Tracheal epithelial cell (primary cell): ENCODE results near the gene PCCB. TPM values are rescaled to one million over a fixed set of nuclear protein-coding genes. Genes with fewer than 3 reads are reported as not detected.

Experiments
- total RNA-seq: library from RNA; depleted of rRNA; stranded (reverse); fragments of >200 nt; gene quantifications from 2 replicates; pipeline ENCODE4 v1.2.1, GENCODE V29; 2014

Gene PCCB
- total RNA-seq, result 49.6 and 62.9 TPM in 2 replicates

DNA sequence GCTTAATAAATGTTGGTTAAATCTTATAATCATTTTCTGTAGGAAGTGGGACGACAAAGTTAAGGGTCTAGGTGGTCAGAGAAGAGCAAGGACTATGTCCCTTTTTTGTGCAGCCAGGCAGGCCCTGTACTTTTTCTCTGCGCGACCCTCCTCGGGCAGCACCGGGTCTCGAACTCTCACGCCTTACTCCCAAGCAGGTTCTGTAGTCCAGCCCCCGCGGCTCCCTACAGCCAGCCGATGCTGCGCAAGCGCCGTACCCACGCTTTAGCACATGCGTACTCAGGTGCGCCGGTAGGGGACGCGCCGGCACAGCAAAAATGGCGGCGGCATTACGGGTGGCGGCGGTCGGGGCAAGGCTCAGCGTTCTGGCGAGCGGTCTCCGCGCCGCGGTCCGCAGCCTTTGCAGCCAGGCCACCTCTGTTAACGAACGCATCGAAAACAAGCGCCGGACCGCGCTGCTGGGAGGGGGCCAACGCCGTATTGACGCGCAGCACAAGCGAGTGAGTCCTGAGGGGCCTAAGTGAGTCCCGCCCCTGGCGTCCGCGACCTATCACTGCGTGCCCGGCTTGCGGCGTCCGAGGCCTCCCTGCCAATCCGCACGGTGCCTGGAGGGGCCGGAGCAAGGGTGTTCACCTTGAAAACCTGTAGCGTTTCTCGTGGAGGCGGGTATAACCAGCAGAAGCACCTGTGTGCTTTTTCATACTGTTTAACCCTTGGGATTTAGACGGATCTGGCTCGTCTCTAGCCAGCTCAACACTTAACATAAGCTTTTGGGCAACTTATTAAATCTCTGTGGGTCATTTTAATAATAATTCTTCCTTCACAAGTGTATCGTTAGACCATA, at the start of gene PCCB:
Gene PCCB, plus strand, starts transcription at position 282 of the 844 bp plus-strand sequence. Its CDS starts 36 bp downstream, at position 318.

Other genes with a start within 250 kb of the PCCB start
- gene MSL2, start 54.0 kb upstream of the PCCB start, total RNA-seq, result 7.2 and 9.8 TPM in 2 replicates